ENCODE data around the gene ADCY2.

GRCh38 chr5:7680260-7680659, 284.3 kb downstream of the ADCY2 start:
- no peak for TF ChIP-seq POLR2A (IDR thresholded peaks at IDR 0.05)
- no peak for TF ChIP-seq POLR2AphosphoS5 (IDR thresholded peaks at IDR 0.05; ENCODE audit: insufficient read depth in 1 of 2, low read depth in 1 of 2)
